Islet of Langerhans (tissue), 1 donor: Measurements from ENCODE around the gene VWA7.

ENCODE experiments used
- FAIRE-seq: peaks from one replicate; lab custom pipeline; 2011; peaks lifted over from hg19 to GRCh38; lab: Jason Lieb, UNC

Gene VWA7

GRCh38 chr6:31749301-31750036 is 27.7 kb downstream of the VWA7 start:
- no peak for FAIRE-seq

- no peak for FAIRE-seq
Observed at GRCh38 chr6:31744422-31744821, 32.7 kb downstream of the VWA7 start.

GRCh38 chr6:31742894-31743293 is 34.2 kb downstream of the VWA7 start:
- FAIRE-seq, result no peak

GRCh38 chr6:31741815-31742214 is 35.3 kb downstream of the VWA7 start:
- FAIRE-seq, result no peak

GRCh38 chr6:31740397-31741223 is 36.5 kb downstream of the VWA7 start:
- no peak for FAIRE-seq

GRCh38 chr6:31739639-31740396 is 37.3 kb downstream of the VWA7 start, which contains the start of gene MSH5:
MSH5 (plus strand) TSS chr6:31740005; CDS start chr6:31740467, 462 bp downstream.
- FAIRE-seq, result no peak

- no peak for FAIRE-seq
Observed at GRCh38 chr6:31737991-31738979, 38.8 kb downstream of the VWA7 start.

GRCh38 chr6:31737315-31737990 is 39.7 kb downstream of the VWA7 start:
- FAIRE-seq, result no peak

- FAIRE-seq, result no peak
Observed at GRCh38 chr6:31736768-31737314, 40.3 kb downstream of the VWA7 start.

GRCh38 chr6:31736021-31736767 is 40.9 kb downstream of the VWA7 start, which contains the start of gene CLIC1:
CLIC1 (minus strand) TSS chr6:31736530; CDS start chr6:31736300, 230 bp downstream.
- no peak for FAIRE-seq

- no peak for FAIRE-seq
Observed at GRCh38 chr6:31734821-31735406, 42.2 kb downstream of the VWA7 start.

GRCh38 chr6:31734247-31734820 is 42.8 kb downstream of the VWA7 start:
- no peak for FAIRE-seq

- FAIRE-seq, result no peak
Observed at GRCh38 chr6:31733734-31734133, 43.4 kb downstream of the VWA7 start.

- no peak for FAIRE-seq
Observed at GRCh38 chr6:31732029-31732428, 45.1 kb downstream of the VWA7 start.

- FAIRE-seq, result no peak
Observed at GRCh38 chr6:31730631-31731086, 46.5 kb downstream of the VWA7 start.

- FAIRE-seq, result no peak
Observed at GRCh38 chr6:31729979-31730630, 47.0 kb downstream of the VWA7 start.

GRCh38 chr6:31729515-31729978 is 47.6 kb downstream of the VWA7 start:
- FAIRE-seq, result no peak
